Measurements from ENCODE around the gene H19.

The H19 gene

DNA sequence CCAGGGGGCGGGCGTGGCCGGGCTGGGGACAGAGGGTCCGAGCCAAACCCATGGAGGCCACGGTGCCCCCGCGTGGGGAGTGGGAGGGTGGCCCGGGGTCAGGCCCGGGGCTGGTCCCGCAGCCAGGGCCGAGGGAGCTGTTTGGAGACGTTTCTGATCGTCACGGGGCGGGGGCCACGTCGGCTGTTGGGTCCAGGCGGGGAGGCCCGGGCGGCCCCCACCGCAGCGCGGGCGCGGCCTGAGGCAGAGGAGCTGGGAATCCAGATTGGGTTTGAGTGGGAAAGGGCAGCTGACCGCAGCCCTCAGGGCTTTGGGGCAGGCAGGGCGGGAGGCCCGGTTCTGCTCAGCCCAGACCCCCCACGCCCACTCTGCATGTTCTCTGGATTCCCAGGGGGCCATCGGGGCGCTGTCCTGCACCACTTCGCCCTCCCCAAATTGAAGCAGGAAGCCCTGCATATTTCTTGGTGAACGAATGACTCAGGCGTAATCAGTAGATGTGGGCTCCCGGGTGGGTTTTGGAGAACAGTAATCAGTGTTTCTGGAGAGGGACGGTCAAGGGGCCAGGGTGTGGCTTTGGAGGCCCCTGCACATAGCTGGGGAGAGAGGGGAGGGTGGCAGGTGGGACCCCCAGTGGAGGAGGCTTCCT lies 49.9 kb downstream of the H19 start:
- DNase-seq (ENCODE audit: low read depth, low spot score), result no peak

DNA sequence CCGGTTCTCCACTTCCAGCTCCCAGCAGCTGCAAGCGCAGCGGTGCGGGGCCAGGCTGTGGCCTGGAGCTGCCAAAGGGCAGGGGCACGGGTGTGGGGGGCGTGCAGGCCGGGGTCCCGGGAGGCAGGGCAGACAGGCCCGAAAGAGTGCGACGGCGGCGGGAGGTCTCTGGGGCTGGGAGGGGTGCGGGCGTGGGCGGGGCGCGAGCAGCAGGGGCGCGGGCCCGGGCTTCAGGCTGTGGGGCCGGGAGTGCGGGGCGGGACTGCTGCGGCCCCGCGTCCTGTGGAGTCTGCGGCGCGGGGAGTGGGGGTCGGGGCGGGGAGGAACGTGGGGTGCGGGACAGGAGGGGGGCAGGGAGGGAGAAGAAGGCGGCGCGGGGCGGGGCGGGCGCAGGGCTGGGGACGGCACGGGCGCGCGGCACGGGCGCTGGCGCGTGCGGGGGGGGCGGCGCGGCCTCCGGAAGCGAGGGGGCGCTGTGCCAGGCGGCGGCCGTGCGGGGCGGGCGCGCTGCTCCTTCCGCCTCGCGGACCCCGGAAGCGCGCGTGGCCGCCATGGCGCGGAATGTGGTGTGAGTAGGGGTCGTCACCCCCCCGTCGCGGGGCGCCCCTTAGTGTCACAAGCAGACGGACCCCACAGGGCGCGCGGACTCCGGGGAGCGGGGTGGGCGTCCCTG lies 50.7 kb downstream of the H19 start, which contains the start of gene MRPL23:
TSS of gene MRPL23 (plus strand) at position 521 of the 673 bp plus-strand sequence. CDS start at position 552, 31 bp downstream.
- DNase-seq (ENCODE audit: low read depth, low spot score), result no peak
